ENCODE results near the gene ADGRG3. TPM values are rescaled to one million over a fixed set of nuclear protein-coding genes. Genes with fewer than 3 reads are reported as not detected.

ADGRG3 gene
- total and polyA plus RNA-seq, 9 of the 15 experiments (the other 6 are each of a cell fraction or from before 2014, with no cell fraction given), result 0.09 to 0.52 (median 0.14) TPM; not detected in 3

- no peak for TF ChIP-seq THRA (IDR thresholded peaks at IDR 0.05)
- TF ChIP-seq STAG1 (CRISPR knock-in tag; IDR thresholded peaks at IDR 0.05; ENCODE audit: borderline replicate concordance), result no peak
- no peak for TF ChIP-seq PRMT5 (CRISPR knock-in tag; IDR thresholded peaks at IDR 0.05)
These were observed 16.7 kb downstream of the ADGRG3 start (continued) for GRCh38 chr16:57684626-57685358.

GRCh38 chr16:57685633-57686032 lies 17.5 kb downstream of the ADGRG3 start:
- H2AFZ ChIP-seq (ENCODE audit: low read depth, low read length), result no peak overlapping the region
- 79% methylated on average over 11 of the region's 11 CpGs for WGBS (ENCODE audit: insufficient coverage, low coverage, missing lambda C conversion rate)
- FAIRE-seq (no peak), DNase-seq (ENCODE audit: extremely low read depth in 1 of 4, low spot score in 3 of 4) (no peak), ATAC-seq (no peak)
- H3K9me1 ChIP-seq (ENCODE audit: control insufficient read depth, insufficient read depth, low read length), result peaks cover 8% of the 10 kb centered on the region
- BruUV-seq (replicated peaks), result no TSS peak
- intact Hi-C loops (cut with micrococcal nuclease) (no loop called here), in situ Hi-C loops (cut with MboI) (no loop called here)
- H3K36me3 ChIP-seq (ENCODE audit: control insufficient read depth, insufficient read depth, low read length), result no peaks in the 10 kb centered on the region
- peaks cover 43 to 45% of the 10 kb centered on the region in 2 experiments for H3K4me1 ChIP-seq (replicated peaks in 1 of 2; ENCODE audit: control insufficient read depth in 2 of 2, insufficient read depth in 2 of 2, low read length in 2 of 2)
- ChIA-PET POLR2A (interaction anchor here (0.5 to 2.4 kb wide), 2 partner anchors 8 to 9 kb away, joined by 4 to 8 read pairs; no protein-coding TSS in a partner anchor), CTCF (ENCODE audit: low intra/inter-chr PET ratio) (no interaction called here)
- no peak overlapping the region for H3K4me2 ChIP-seq (ENCODE audit: insufficient read depth, low read length)
- H4K20me1 ChIP-seq (replicated peaks; ENCODE audit: control insufficient read depth, insufficient read depth, low read length), result no peaks in the 10 kb centered on the region
- H3K27ac ChIP-seq (ENCODE audit: extremely low read depth, low read depth, low read length), result no peak overlapping the region
- H3K9me3 ChIP-seq (replicated peaks; ENCODE audit: control insufficient read depth, insufficient read depth, low read depth, low read length), result no peaks in the 10 kb centered on the region
- no peak overlapping the region for H3K4me3 ChIP-seq
- H3K79me2 ChIP-seq (ENCODE audit: control insufficient read depth, insufficient read depth, low read length), result no peaks in the 10 kb centered on the region
- H3K27me3 ChIP-seq (ENCODE audit: control insufficient read depth in 2 of 2, insufficient read depth in 2 of 2, low read length in 2 of 2), result no peaks in the 10 kb centered on the region
- no peak overlapping the region for H3K9ac ChIP-seq (ENCODE audit: insufficient read depth in 1 of 2, low read depth in 2 of 2, low read length in 2 of 2)
- TF ChIP-seq CEBPG (CRISPR knock-in tag; IDR thresholded peaks at IDR 0.05), result no peak
- no peak for TF ChIP-seq CEBPG (tag; conservative IDR thresholded peaks at IDR 0.05 in 1 of 2, IDR thresholded peaks at IDR 0.05 in 1 of 2)
- no peak for TF ChIP-seq CSDE1 (IDR thresholded peaks at IDR 0.05)
- TF ChIP-seq ZBTB2 (IDR thresholded peaks at IDR 0.05), result no peak
- TF ChIP-seq ERF (CRISPR knock-in tag; IDR thresholded peaks at IDR 0.05), result no peak
- no peak for TF ChIP-seq CREB5 (CRISPR knock-in tag; IDR thresholded peaks at IDR 0.05)
- no peak for TF ChIP-seq ZNF696 (CRISPR knock-in tag; conservative IDR thresholded peaks at IDR 0.05)
- no peak for TF ChIP-seq SPI1 (IDR thresholded peaks at IDR 0.05; ENCODE audit: borderline replicate concordance, low read depth, low read length)
- TF ChIP-seq MAFK (IDR thresholded peaks at IDR 0.05; ENCODE audit: low read length), result no peak
- no peak for TF ChIP-seq FOXP1 (CRISPR knock-in tag; IDR thresholded peaks at IDR 0.05)
- TF ChIP-seq ZC3H11A (IDR thresholded peaks at IDR 0.05; ENCODE audit: low read depth, low read length), result no peak
- TF ChIP-seq ZNF583 (CRISPR knock-in tag; IDR thresholded peaks at IDR 0.05), result no peak
- TF ChIP-seq ZFP30 (CRISPR knock-in tag; IDR thresholded peaks at IDR 0.05; ENCODE audit: borderline replicate concordance), result no peak
- TF ChIP-seq DMBX1 (CRISPR knock-in tag; IDR thresholded peaks at IDR 0.05; ENCODE audit: borderline replicate concordance), result no peak
- no peak for TF ChIP-seq ZNF3 (CRISPR knock-in tag; IDR thresholded peaks at IDR 0.05)
